GM06990 (cell line): Measurements from ENCODE around the gene SHFL.
A peak's percentile ranks its signal among the peaks of the same experiment; 100 is the strongest.

Experiments used
- DNase-seq: peaks from one replicate; pipeline ENCODE4 v3.0.0-alpha.2; 2011; ENCODE audit not compliant: insufficient read length; ENCODE audit errors: extremely low read depth
- H3K27me3 ChIP-seq: replicated peaks from 2 replicates; pipeline ENCODE4 v1.6.0; 2011; ENCODE audit warnings: low read length; ENCODE audit not compliant: control insufficient read depth, insufficient read depth
- H3K36me3 ChIP-seq: 2 replicates; pipeline ENCODE4 v1.5.1; 2011; ENCODE audit warnings: low read length; ENCODE audit not compliant: control insufficient read depth, insufficient read depth
- H3K4me3 ChIP-seq: replicated peaks from 2 replicates; pipeline ENCODE4 v1.5.1; 2011; ENCODE audit warnings: low read depth, mild to moderate bottlenecking, control low read depth, low read length
- TF ChIP-seq, protein P1 (sequence below): IDR thresholded peaks from 2 replicates; pipeline ENCODE4 v1.5.1; 2011; ENCODE audit warnings: low read length, control low read depth, mild to moderate bottlenecking, inconsistent platforms; ENCODE audit not compliant: insufficient read depth, poor library complexity, severe bottlenecking

The SHFL gene

DNA sequence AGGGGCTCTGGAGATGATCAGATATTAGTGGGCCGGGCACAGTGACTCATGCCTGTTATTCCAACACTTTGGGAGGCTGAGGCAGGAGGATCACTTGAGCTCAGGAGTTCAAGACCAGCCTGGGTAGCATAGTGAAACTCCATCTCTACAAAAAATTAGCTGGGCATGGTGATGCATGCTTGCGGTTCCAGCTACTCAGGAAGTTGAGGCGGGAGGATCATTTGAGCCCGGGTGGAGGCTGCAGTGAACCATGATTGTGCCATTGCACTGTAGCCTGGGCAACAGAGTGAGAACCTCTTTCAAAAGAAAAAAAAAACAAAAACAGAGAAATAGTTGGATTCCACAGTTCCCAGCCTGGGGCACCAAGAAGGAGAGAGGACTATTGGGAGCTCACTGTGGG is 17.9 kb upstream of the SHFL start:
- H3K27me3 ChIP-seq: no peaks in the 10 kb centered on the region; the same call in none of the 2 replicates
- DNase-seq: no peak
- H3K4me3 ChIP-seq: no peak overlapping the region
- TF ChIP-seq, protein P1, sequence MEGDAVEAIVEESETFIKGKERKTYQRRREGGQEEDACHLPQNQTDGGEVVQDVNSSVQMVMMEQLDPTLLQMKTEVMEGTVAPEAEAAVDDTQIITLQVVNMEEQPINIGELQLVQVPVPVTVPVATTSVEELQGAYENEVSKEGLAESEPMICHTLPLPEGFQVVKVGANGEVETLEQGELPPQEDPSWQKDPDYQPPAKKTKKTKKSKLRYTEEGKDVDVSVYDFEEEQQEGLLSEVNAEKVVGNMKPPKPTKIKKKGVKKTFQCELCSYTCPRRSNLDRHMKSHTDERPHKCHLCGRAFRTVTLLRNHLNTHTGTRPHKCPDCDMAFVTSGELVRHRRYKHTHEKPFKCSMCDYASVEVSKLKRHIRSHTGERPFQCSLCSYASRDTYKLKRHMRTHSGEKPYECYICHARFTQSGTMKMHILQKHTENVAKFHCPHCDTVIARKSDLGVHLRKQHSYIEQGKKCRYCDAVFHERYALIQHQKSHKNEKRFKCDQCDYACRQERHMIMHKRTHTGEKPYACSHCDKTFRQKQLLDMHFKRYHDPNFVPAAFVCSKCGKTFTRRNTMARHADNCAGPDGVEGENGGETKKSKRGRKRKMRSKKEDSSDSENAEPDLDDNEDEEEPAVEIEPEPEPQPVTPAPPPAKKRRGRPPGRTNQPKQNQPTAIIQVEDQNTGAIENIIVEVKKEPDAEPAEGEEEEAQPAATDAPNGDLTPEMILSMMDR: no peak
- H3K36me3 ChIP-seq: no peaks in the 10 kb centered on the region

DNA sequence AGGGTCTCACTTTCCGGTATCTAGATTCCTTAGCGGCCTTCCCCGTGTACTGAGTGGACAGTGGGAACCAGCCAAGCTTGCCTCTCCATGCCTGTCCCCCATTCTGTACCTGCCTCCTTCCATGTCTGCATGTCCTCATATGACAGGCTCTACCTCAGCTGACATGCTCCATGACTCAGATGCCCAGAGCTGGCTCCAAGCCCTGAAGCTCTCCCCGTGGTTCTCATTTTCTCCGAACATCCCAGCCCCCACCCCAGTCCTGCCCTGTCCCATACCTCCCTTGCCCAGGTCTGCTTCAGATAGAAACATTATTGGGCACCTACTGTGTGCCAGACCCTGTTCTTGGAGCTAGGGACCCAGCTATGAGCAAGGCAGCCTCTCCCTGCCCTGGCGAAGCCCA is 17.1 kb upstream of the SHFL start:
- H3K36me3 ChIP-seq: no peaks in the 10 kb centered on the region
- TF ChIP-seq, protein P1: no peak
- no peaks in the 10 kb centered on the region; the same call in none of the 2 replicates for H3K27me3 ChIP-seq
- DNase-seq: no peak
- no peak overlapping the region for H3K4me3 ChIP-seq

DNA sequence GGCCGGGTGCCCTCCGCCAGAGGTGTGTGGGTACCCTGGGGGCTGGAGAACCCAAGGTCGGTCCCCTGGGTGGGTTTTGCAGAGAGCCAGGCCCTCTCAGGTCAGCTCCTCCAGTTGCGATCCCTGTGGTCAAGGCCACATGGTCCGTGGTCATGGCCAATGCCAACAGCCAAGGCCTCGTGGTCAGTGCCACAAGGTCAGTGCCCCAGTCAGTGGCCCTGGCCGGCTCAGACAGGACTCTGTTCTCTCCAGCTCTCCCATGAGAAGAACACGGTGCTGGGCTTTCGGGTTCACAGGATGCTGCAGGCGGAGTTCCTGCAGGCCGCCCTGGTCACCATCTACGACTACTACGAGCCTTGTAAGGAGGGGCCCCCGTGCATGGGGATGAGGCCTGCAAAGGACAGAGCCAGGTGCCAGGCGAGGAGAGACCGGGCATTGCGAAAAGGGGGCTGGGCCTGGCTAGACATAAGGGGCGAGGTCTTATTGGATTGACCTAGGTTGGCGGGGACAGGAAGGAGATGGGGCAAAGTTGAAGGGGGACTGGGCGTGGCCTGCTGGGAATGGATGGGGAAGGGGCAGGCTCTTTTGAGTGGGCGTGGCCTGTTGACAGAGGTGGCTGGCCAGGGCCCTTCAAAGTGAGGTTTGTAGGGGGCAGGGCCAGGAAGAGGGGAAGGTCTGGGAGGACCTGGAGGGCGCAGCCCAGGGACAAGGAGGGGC is 15.2 kb upstream of the SHFL start:
- H3K4me3 ChIP-seq: no peak overlapping the region
- no peaks in the 10 kb centered on the region; the same call in none of the 2 replicates for H3K27me3 ChIP-seq
- DNase-seq: no peak
- no peaks in the 10 kb centered on the region for H3K36me3 ChIP-seq
- TF ChIP-seq, protein P1: no peak

DNA sequence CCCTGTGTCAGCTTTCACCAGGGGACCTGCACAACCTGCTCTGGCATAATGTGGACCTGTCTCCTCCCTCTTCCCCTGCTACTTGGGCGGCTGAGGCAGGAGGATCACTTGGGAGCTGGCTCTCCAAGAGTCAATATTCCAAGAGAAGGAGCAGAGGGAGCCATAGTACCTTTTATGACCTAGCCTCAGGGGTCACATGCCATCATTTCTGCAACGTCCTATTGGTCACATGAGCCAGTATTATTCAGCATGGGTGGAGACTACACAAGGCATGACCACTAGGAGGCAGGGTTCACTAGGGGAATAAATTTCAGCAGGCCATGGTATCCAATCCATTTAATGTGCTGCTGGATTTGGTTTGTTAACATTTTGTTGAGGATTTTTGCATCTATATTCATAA is 12.0 kb upstream of the SHFL start:
- TF ChIP-seq, protein P1: peak; percentile 34
- H3K4me3 ChIP-seq: no peak overlapping the region
- no peak for DNase-seq

DNA sequence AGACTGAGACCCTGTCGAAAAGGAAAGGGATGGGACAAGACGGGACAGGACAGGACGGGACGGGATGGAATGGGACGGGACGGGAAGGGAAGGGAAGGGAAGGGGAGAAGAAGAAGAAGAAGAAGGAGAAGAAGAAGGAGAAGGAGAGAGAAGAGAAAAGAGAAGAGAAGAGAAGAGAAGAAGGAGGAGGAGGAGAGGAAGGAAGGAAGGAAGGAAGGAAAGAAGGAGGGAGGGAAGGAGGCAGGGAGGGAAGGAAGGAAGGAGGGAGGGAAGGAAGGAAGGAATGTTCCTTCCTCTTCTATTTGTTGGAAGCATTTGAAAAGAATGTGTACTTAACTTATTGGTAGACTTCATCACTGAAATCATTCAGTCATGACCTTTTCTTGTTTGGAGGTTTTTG is 9.6 kb upstream of the SHFL start:
- DNase-seq: no peak
- H3K36me3 ChIP-seq: no peaks in the 10 kb centered on the region
- TF ChIP-seq, protein P1: no peak
- H3K4me3 ChIP-seq: no peak overlapping the region
- H3K27me3 ChIP-seq: no peaks in the 10 kb centered on the region

More for the DNA sequence above, 12.0 kb upstream of the SHFL start:
- Histone ChIP-seq H3K27me3 (no peaks in the 10 kb centered on the region; the same call in none of the 2 replicates), H3K36me3 (no peaks in the 10 kb centered on the region)
